Type B pancreatic cell (in vitro differentiated cells): ENCODE data around the gene MED12L. TPM values are rescaled to one million over a fixed set of nuclear protein-coding genes. Genes with fewer than 3 reads are reported as not detected.

Source experiments
- DNase-seq: peaks from one replicate; pipeline ENCODE4 v3.0.0; 2021; ENCODE audit warnings: mixed read lengths; ENCODE audit not compliant: unreplicated experiment; ENCODE audit errors: extremely low spot score
- H3K27ac Mint-ChIP-seq: 2 replicates; pipeline ENCODE4 v1.8.0; 2021; ENCODE audit warnings: mild to moderate bottlenecking, mixed read lengths
- H3K27me3 Mint-ChIP-seq: 2 replicates; pipeline ENCODE4 v1.8.0; 2021; ENCODE audit warnings: mixed read lengths
- H3K36me3 Mint-ChIP-seq: 2 replicates; pipeline ENCODE4 v1.8.0; 2021; ENCODE audit warnings: mixed read lengths
- H3K4me1 Mint-ChIP-seq: one replicate; pipeline ENCODE4 v1.8.0; 2021; ENCODE audit warnings: mixed read lengths; ENCODE audit not compliant: unreplicated experiment
- H3K4me3 Mint-ChIP-seq: 2 replicates; pipeline ENCODE4 v1.8.0; 2021; ENCODE audit warnings: mild to moderate bottlenecking, mixed read lengths
- H3K9me3 Mint-ChIP-seq: 2 replicates; pipeline ENCODE4 v1.8.0; 2021; ENCODE audit warnings: mixed read lengths
- total RNA-seq: library from RNA; stranded (reverse); gene quantifications from 2 replicates; pipeline ENCODE4 v1.2.1, GENCODE V29; 2021; ENCODE audit warnings: low replicate concordance
- TF ChIP-seq, protein P1 (sequence below): fragments of 200-600 bp; sonication (generic); conservative IDR thresholded peaks from 2 replicates; pipeline ENCODE4 v1.5.0; 2021; ENCODE audit warnings: antibody characterized with exemption, mild to moderate bottlenecking

MED12L gene
- total RNA-seq, 1 donor from 2014 or later, result 6.4 TPM

DNA sequence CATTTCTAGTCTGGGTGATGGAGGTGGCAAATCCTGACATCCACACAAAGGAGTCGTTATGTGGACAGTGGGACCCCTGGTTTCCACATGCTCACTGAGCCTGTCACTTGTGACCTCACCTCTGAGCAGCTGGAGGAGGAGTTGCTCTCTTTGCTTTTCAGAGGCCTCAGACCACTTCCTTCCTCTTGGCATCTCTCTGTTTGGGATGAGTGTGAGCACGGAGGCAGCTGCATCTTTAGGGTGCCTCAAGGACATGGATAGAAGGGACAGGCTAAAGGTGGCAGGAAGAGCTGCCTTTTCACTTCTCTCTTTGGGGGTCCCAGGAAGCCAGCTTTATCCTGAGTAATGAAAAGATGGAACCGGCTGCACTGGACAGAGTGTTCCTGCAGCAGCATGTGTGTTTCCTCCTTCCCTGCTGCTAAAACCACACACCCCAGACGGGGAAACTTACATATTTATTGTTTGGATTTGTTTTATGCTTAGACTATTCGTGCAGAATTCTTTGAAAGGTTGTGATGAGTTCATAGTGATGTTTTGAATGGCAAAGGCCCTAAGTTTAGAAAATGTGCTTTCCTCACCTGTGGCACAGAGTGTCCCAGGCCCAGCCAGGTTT, 85.8 kb downstream of the MED12L start:
- no peak for DNase-seq
- no peaks in the 10 kb centered on the region for H3K9me3 Mint-ChIP-seq
- H3K4me3 Mint-ChIP-seq, result no peak overlapping the region
- peaks cover under 1% of the 10 kb centered on the region for H3K36me3 Mint-ChIP-seq
- H3K27ac Mint-ChIP-seq, result no peak overlapping the region
- TF ChIP-seq, protein P1, sequence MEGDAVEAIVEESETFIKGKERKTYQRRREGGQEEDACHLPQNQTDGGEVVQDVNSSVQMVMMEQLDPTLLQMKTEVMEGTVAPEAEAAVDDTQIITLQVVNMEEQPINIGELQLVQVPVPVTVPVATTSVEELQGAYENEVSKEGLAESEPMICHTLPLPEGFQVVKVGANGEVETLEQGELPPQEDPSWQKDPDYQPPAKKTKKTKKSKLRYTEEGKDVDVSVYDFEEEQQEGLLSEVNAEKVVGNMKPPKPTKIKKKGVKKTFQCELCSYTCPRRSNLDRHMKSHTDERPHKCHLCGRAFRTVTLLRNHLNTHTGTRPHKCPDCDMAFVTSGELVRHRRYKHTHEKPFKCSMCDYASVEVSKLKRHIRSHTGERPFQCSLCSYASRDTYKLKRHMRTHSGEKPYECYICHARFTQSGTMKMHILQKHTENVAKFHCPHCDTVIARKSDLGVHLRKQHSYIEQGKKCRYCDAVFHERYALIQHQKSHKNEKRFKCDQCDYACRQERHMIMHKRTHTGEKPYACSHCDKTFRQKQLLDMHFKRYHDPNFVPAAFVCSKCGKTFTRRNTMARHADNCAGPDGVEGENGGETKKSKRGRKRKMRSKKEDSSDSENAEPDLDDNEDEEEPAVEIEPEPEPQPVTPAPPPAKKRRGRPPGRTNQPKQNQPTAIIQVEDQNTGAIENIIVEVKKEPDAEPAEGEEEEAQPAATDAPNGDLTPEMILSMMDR, result no peak
- H3K4me1 Mint-ChIP-seq, result no peaks in the 10 kb centered on the region
- no peaks in the 10 kb centered on the region for H3K27me3 Mint-ChIP-seq

DNA sequence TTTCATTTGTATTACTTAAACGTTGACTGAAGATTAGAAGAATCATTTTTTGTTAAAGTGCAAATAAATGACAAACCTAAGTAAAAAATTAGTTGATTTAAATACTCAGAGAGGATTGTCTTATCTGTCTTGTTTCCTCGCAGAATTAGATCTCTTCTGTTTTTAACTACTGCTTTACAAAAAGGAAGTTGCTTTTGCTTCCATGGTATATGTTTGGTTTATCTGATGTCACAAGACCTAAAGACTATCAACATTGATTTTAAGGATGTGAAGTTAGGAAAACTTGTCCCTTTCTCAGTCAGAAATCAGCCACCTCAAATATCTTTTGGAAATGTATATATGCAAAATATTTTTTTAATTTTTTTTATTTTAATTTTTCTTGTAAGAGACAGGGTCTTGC, 88.9 kb downstream of the MED12L start:
- H3K36me3 Mint-ChIP-seq, result no peaks in the 10 kb centered on the region

DNA sequence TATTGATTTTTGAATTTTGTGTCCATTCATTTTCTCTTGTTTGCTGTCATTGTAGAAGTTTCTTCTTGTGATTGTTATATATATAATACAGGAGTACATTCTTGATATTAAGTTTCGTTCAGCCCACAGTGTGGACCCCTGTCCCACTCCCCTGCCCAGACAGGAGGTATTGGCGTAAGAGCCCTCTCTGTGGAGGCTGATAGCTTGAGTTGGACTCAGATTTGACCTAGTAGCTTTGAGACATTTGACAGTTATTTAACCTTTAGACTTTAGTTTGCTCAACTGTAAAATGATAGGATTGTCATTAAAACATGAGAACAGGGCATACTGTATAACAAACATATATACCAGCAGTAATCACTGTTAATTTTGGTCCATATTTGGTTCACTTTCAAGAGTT, 90.5 kb downstream of the MED12L start:
- TF ChIP-seq, protein P1, result no peak
- H3K4me3 Mint-ChIP-seq, result no peak overlapping the region
- H3K4me1 Mint-ChIP-seq, result peaks cover 5% of the 10 kb centered on the region
- H3K9me3 Mint-ChIP-seq, result no peaks in the 10 kb centered on the region
- H3K27ac Mint-ChIP-seq, result no peak overlapping the region
- no peak for DNase-seq
- no peaks in the 10 kb centered on the region for H3K36me3 Mint-ChIP-seq
- no peaks in the 10 kb centered on the region for H3K27me3 Mint-ChIP-seq

More for the DNA sequence above, 88.9 kb downstream of the MED12L start:
- H3K27ac Mint-ChIP-seq, result no peak overlapping the region
- TF ChIP-seq, protein P1, result no peak
- H3K27me3 Mint-ChIP-seq, result no peaks in the 10 kb centered on the region
- no peak overlapping the region for H3K4me3 Mint-ChIP-seq
- H3K9me3 Mint-ChIP-seq, result no peaks in the 10 kb centered on the region
- H3K4me1 Mint-ChIP-seq, result peaks cover under 1% of the 10 kb centered on the region
- DNase-seq, result no peak

DNA sequence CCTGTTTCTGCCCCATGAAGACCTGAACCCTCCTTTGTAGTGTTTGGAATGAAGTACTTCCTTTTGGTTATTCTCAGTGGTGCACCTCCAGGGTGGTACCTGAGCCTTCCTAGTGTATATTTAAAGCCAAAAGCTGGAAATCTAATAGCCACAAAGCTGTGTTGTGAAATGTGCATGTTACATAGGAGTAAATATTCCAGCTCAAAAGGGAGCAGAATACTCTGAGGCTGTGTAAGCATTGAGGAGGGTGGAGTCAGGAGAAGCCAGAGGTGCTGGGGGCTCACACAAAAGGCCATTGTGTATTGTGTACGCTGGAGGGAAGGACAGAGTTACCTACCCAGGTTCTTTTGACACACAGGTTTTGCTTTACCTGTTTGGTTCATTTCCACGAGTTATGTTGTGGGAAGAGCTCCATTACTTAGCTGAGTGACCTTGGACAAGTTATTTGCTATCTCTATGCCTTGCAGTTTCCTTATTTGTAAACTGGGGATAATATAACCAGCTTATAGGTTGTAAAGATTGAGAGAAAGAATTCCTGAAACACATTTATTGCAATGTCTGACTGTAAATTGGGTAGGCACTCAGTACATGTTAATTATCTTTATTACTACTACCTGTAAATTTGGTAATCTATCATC, 92.9 kb downstream of the MED12L start:
- no peak overlapping the region for H3K4me3 Mint-ChIP-seq
- no peak for DNase-seq
- no peaks in the 10 kb centered on the region for H3K27me3 Mint-ChIP-seq
- no peak overlapping the region for H3K27ac Mint-ChIP-seq
- peaks cover 14% of the 10 kb centered on the region for H3K4me1 Mint-ChIP-seq
- H3K9me3 Mint-ChIP-seq, result no peaks in the 10 kb centered on the region
- no peaks in the 10 kb centered on the region for H3K36me3 Mint-ChIP-seq
- TF ChIP-seq, protein P1, result no peak

DNA sequence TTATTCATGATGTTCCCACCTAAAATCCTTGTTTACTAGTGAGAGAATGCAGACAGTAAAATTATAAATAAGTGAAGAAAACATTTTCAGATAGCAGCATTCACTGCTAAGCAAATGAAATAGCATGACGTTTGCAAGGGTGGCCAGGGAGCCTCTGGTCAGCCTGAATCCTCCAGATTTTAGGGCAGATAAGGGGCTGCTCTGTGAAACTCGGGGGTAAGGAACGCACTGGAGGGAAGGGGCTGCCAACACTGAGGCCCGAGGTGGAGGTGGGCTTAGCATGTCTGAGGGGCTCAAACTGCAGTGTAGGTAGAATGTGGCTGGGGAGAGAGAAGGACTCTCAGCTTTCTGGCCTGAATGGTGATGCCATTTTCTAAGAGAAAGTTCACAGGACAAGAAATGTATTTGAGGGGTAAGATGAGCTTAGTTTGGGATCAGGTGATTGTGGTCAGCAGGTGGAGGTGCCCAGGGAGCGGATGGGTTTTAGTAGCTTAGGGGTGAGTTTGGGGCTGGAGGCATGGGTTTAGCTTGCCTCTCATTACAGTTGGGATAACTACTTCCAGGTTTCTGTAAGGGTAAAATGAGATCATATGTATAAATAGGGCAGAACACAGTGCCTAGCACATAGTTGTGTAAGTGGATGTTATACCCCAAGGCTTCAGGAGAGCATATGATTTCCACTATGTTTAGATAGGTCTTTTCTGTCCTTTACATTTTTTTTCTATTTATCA, 97.0 kb downstream of the MED12L start:
- no peak for DNase-seq
- H3K27me3 Mint-ChIP-seq, result no peaks in the 10 kb centered on the region
- no peaks in the 10 kb centered on the region for H3K36me3 Mint-ChIP-seq
- H3K27ac Mint-ChIP-seq, result no peak overlapping the region
- H3K4me1 Mint-ChIP-seq, result peaks cover 15% of the 10 kb centered on the region
- TF ChIP-seq, protein P1, result no peak
- H3K4me3 Mint-ChIP-seq, result no peak overlapping the region
- H3K9me3 Mint-ChIP-seq, result no peaks in the 10 kb centered on the region
